ENCODE data around the gene MITD1.

MITD1 gene

GRCh38 chr2:99166218-99166617 is 14.6 kb downstream of the MITD1 start:
- H3K4me1 ChIP-seq (ENCODE audit: control insufficient read depth, low read depth, low read length): no peaks in the 10 kb centered on the region
- no peak overlapping the region for H3K4me3 ChIP-seq (ENCODE audit: low read length)
- no peak overlapping the region for H3K23ac ChIP-seq (ENCODE audit: low read length)
- no peaks in the 10 kb centered on the region for H3K36me3 ChIP-seq (ENCODE audit: control insufficient read depth, insufficient read depth, low read length)
- no peak overlapping the region for H3K27ac ChIP-seq (ENCODE audit: low read depth, low read length)
- no CpG with 5 or more reads among the region's 5 CpGs for WGBS (ENCODE audit: extremely low coverage, insufficient coverage, low lambda C conversion rate)
- H3K27me3 ChIP-seq (ENCODE audit: insufficient read depth, low read length, poor library complexity): no peaks in the 10 kb centered on the region
- no peak overlapping the region for H3K56ac ChIP-seq (ENCODE audit: low read length)
- H3K4ac ChIP-seq (ENCODE audit: low read depth, low read length): no peak overlapping the region
- no peak overlapping the region for H4K8ac ChIP-seq (ENCODE audit: low read depth, low read length)
- H3K79me1 ChIP-seq (ENCODE audit: low read length): no peaks in the 10 kb centered on the region
- H3K4me2 ChIP-seq (ENCODE audit: low read length): no peak overlapping the region
- no peak overlapping the region for H3K18ac ChIP-seq (ENCODE audit: low read length)
- H3K9ac ChIP-seq (ENCODE audit: low read length): no peak overlapping the region
- no peak overlapping the region for H2AK5ac ChIP-seq (ENCODE audit: low read length)
- no peak for DNase-seq
- no peak overlapping the region for H2BK120ac ChIP-seq (ENCODE audit: low read depth, low read length)
- H2BK5ac ChIP-seq (ENCODE audit: low read length): no peak overlapping the region
- H4K5ac ChIP-seq (ENCODE audit: low read length): no peak overlapping the region
- H3K79me2 ChIP-seq (ENCODE audit: control insufficient read depth, insufficient read depth, low read length): no peaks in the 10 kb centered on the region
- no peak overlapping the region for H2BK15ac ChIP-seq (replicated peaks; ENCODE audit: low read depth)

- no peaks in the 10 kb centered on the region for H3K36me3 ChIP-seq (ENCODE audit: control insufficient read depth, insufficient read depth, low read length)
- no CpG with 5 or more reads among the region's 4 CpGs for WGBS (ENCODE audit: extremely low coverage, insufficient coverage, low lambda C conversion rate)
- H2BK15ac ChIP-seq (replicated peaks; ENCODE audit: low read depth): no peak overlapping the region
- H3K27me3 ChIP-seq (ENCODE audit: insufficient read depth, low read length, poor library complexity): no peaks in the 10 kb centered on the region
- no peak overlapping the region for H3K27ac ChIP-seq (ENCODE audit: low read depth, low read length)
- H3K4me3 ChIP-seq (ENCODE audit: low read length): no peak overlapping the region
- no peak overlapping the region for H3K4ac ChIP-seq (ENCODE audit: low read depth, low read length)
- H3K56ac ChIP-seq (ENCODE audit: low read length): no peak overlapping the region
- H3K23ac ChIP-seq (ENCODE audit: low read length): no peak overlapping the region
- no peak overlapping the region for H2AK5ac ChIP-seq (ENCODE audit: low read length)
- H3K79me2 ChIP-seq (ENCODE audit: control insufficient read depth, insufficient read depth, low read length): no peaks in the 10 kb centered on the region
- no peak overlapping the region for H3K9ac ChIP-seq (ENCODE audit: low read length)
- no peak overlapping the region for H4K5ac ChIP-seq (ENCODE audit: low read length)
- no peak overlapping the region for H3K4me2 ChIP-seq (ENCODE audit: low read length)
- peaks cover 5% of the 10 kb centered on the region for H3K4me1 ChIP-seq (ENCODE audit: control insufficient read depth, low read depth, low read length)
- no peak for DNase-seq
- H2BK120ac ChIP-seq (ENCODE audit: low read depth, low read length): no peak overlapping the region
- H4K8ac ChIP-seq (ENCODE audit: low read depth, low read length): no peak overlapping the region
- no peak overlapping the region for H2BK5ac ChIP-seq (ENCODE audit: low read length)
- no peak overlapping the region for H3K18ac ChIP-seq (ENCODE audit: low read length)
- peaks cover 3% of the 10 kb centered on the region for H3K79me1 ChIP-seq (ENCODE audit: low read length)
These were observed 21.3 kb downstream of the MITD1 start for GRCh38 chr2:99159594-99159993.

GRCh38 chr2:99158599-99158998 is 22.3 kb downstream of the MITD1 start:
- Histone ChIP-seq H3K4ac (ENCODE audit: low read depth, low read length) (no peak overlapping the region), H4K8ac (ENCODE audit: low read depth, low read length) (no peak overlapping the region), H2BK120ac (ENCODE audit: low read depth, low read length) (no peak overlapping the region), H3K27ac (ENCODE audit: low read depth, low read length) (no peak overlapping the region), H3K18ac (ENCODE audit: low read length) (no peak overlapping the region), H3K4me1 (ENCODE audit: control insufficient read depth, low read depth, low read length) (peaks cover 5% of the 10 kb centered on the region), H3K4me3 (ENCODE audit: low read length) (no peak overlapping the region), H3K23ac (ENCODE audit: low read length) (no peak overlapping the region), H2AK5ac (ENCODE audit: low read length) (no peak overlapping the region), H4K5ac (ENCODE audit: low read length) (no peak overlapping the region), H3K79me2 (ENCODE audit: control insufficient read depth, insufficient read depth, low read length) (no peaks in the 10 kb centered on the region), H3K9ac (ENCODE audit: low read length) (no peak overlapping the region), H3K27me3 (ENCODE audit: insufficient read depth, low read length, poor library complexity) (no peaks in the 10 kb centered on the region), H2BK15ac (replicated peaks; ENCODE audit: low read depth) (no peak overlapping the region), H3K79me1 (ENCODE audit: low read length) (peaks cover 3% of the 10 kb centered on the region), H3K56ac (ENCODE audit: low read length) (no peak overlapping the region), H2BK5ac (ENCODE audit: low read length) (no peak overlapping the region), H3K36me3 (ENCODE audit: control insufficient read depth, insufficient read depth, low read length) (no peaks in the 10 kb centered on the region), H3K4me2 (ENCODE audit: low read length) (no peak overlapping the region)
- peak; percentile 33 for DNase-seq
- no CpG with 5 or more reads among the region's 5 CpGs for WGBS (ENCODE audit: extremely low coverage, insufficient coverage, low lambda C conversion rate)

GRCh38 chr2:99156891-99157290 is 24.0 kb downstream of the MITD1 start:
- H3K79me1 ChIP-seq (ENCODE audit: low read length): peaks cover 3% of the 10 kb centered on the region
- H3K4ac ChIP-seq (ENCODE audit: low read depth, low read length): no peak overlapping the region
- no peak overlapping the region for H3K4me2 ChIP-seq (ENCODE audit: low read length)
- H2BK15ac ChIP-seq (replicated peaks; ENCODE audit: low read depth): no peak overlapping the region
- no peak overlapping the region for H2BK120ac ChIP-seq (ENCODE audit: low read depth, low read length)
- no peaks in the 10 kb centered on the region for H3K36me3 ChIP-seq (ENCODE audit: control insufficient read depth, insufficient read depth, low read length)
- H3K23ac ChIP-seq (ENCODE audit: low read length): no peak overlapping the region
- no peak for DNase-seq
- H4K5ac ChIP-seq (ENCODE audit: low read length): no peak overlapping the region
- H4K8ac ChIP-seq (ENCODE audit: low read depth, low read length): no peak overlapping the region
- H3K9ac ChIP-seq (ENCODE audit: low read length): no peak overlapping the region
- no peak overlapping the region for H2AK5ac ChIP-seq (ENCODE audit: low read length)
- no peak overlapping the region for H3K18ac ChIP-seq (ENCODE audit: low read length)
- no peak overlapping the region for H2BK5ac ChIP-seq (ENCODE audit: low read length)
- no peak overlapping the region for H3K4me3 ChIP-seq (ENCODE audit: low read length)
- H3K56ac ChIP-seq (ENCODE audit: low read length): no peak overlapping the region
- WGBS (ENCODE audit: extremely low coverage, insufficient coverage, low lambda C conversion rate): no CpG with 5 or more reads among the region's 1 CpG
- no peaks in the 10 kb centered on the region for H3K27me3 ChIP-seq (ENCODE audit: insufficient read depth, low read length, poor library complexity)
- H3K4me1 ChIP-seq (ENCODE audit: control insufficient read depth, low read depth, low read length): peaks cover 5% of the 10 kb centered on the region
- H3K79me2 ChIP-seq (ENCODE audit: control insufficient read depth, insufficient read depth, low read length): no peaks in the 10 kb centered on the region
- H3K27ac ChIP-seq (ENCODE audit: low read depth, low read length): no peak overlapping the region

GRCh38 chr2:99154643-99155536 is 26.0 kb downstream of the MITD1 start, which contains the start of the genes LIPT1 and TSGA10:
Gene LIPT1, plus strand, starts transcription at chr2:99154967. Its CDS starts 6,991 bp downstream, at chr2:99161958.
Gene TSGA10, minus strand, starts transcription at chr2:99154942. Its CDS starts 45,503 bp downstream, at chr2:99109439.
- H3K27ac ChIP-seq (ENCODE audit: low read depth, low read length): no peak within 1 kb of the TSS
- no peak within 1 kb of the TSS for H2BK120ac ChIP-seq (ENCODE audit: low read depth, low read length)
- no peak within 1 kb of the TSS for H2BK15ac ChIP-seq (replicated peaks; ENCODE audit: low read depth)
- peak within 1 kb of the TSS; percentile 35 for H3K18ac ChIP-seq (ENCODE audit: low read length)
- no peak within 1 kb of the TSS for H2AK5ac ChIP-seq (ENCODE audit: low read length)
- H3K79me1 ChIP-seq (ENCODE audit: low read length): peaks cover 3% of the 10 kb centered on the region
- H3K4me3 ChIP-seq (ENCODE audit: low read length): peak within 1 kb of the TSS; percentile 59
- DNase-seq: peak; percentile 90
- H4K5ac ChIP-seq (ENCODE audit: low read length): no peak within 1 kb of the TSS
- H2BK5ac ChIP-seq (ENCODE audit: low read length): no peak within 1 kb of the TSS
- H3K27me3 ChIP-seq (ENCODE audit: insufficient read depth, low read length, poor library complexity): no peaks in the 10 kb centered on the region
- no peak within 1 kb of the TSS for H3K23ac ChIP-seq (ENCODE audit: low read length)
- peak within 1 kb of the TSS; percentile 94 for H3K4ac ChIP-seq (ENCODE audit: low read depth, low read length)
- no CpG with 5 or more reads among the region's 70 CpGs for WGBS (ENCODE audit: extremely low coverage, insufficient coverage, low lambda C conversion rate)
- H4K8ac ChIP-seq (ENCODE audit: low read depth, low read length): peak within 1 kb of the TSS; percentile 95
- H3K56ac ChIP-seq (ENCODE audit: low read length): peak within 1 kb of the TSS; percentile 85
- H3K36me3 ChIP-seq (ENCODE audit: control insufficient read depth, insufficient read depth, low read length): no peaks in the 10 kb centered on the region
- peak within 1 kb of the TSS; percentile 68 for H3K4me2 ChIP-seq (ENCODE audit: low read length)
- H3K79me2 ChIP-seq (ENCODE audit: control insufficient read depth, insufficient read depth, low read length): no peaks in the 10 kb centered on the region
- peaks cover 5% of the 10 kb centered on the region for H3K4me1 ChIP-seq (ENCODE audit: control insufficient read depth, low read depth, low read length)
- peak within 1 kb of the TSS; percentile 77 for H3K9ac ChIP-seq (ENCODE audit: low read length)

Measured in mesendoderm (in vitro differentiated cells).